ENCODE results near the gene ATP6V1G2. TPM values are rescaled to one million over a fixed set of nuclear protein-coding genes. Genes with fewer than 3 reads are reported as not detected.
A peak's percentile ranks its signal among the peaks of the same experiment; 100 is the strongest.

ATP6V1G2 gene
- 3.4 and 5.7 TPM in 2 replicates for total RNA-seq

GRCh38 chr6:31546339-31546957, at the start of gene ATP6V1G2:
TSS of gene ATP6V1G2 (minus strand) at chr6:31546608. CDS start at chr6:31546559, 49 bp downstream.

GRCh38 chr6:31586008-31586407, 39.6 kb upstream of the ATP6V1G2 start, which contains the start of gene LST1:
TSS of gene LST1 (plus strand) at chr6:31586277. CDS start at chr6:31587300, 1,023 bp downstream.

DNA sequence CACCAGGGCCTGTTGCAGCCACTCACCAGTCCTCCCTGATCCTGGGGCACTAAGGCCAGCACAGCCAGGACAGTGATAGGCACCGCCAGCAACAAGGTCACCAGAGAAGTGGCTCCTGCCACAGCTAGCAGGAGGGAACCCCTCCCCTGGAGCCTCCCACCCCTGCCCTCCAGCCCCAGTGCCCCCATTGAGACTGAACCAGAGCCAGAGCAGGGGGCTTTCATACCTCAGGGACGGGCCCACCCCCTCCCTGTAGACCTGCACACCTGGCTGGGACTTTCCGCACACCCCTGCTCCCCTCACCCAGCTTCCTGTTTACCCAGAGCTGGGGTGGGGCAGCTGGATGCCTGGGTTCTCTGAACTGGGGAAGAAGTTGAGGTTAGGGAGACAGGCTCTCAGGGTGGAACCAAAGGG, 35.8 kb upstream of the ATP6V1G2 start, which contains the start of gene LTB:
TSS of gene LTB (minus strand) at position 195 of the 414 bp plus-strand sequence. CDS start at position 188, 7 bp downstream.

DNA sequence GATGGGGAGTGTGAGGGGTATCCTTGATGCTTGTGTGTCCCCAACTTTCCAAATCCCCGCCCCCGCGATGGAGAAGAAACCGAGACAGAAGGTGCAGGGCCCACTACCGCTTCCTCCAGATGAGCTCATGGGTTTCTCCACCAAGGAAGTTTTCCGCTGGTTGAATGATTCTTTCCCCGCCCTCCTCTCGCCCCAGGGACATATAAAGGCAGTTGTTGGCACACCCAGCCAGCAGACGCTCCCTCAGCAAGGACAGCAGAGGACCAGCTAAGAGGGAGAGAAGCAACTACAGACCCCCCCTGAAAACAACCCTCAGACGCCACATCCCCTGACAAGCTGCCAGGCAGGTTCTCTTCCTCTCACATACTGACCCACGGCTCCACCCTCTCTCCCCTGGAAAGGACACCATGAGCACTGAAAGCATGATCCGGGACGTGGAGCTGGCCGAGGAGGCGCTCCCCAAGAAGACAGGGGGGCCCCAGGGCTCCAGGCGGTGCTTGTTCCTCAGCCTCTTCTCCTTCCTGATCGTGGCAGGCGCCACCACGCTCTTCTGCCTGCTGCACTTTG, 29.0 kb upstream of the ATP6V1G2 start, which contains the start of gene TNF:
TSS of gene TNF (plus strand) at position 231 of the 567 bp plus-strand sequence. CDS start at position 408, 177 bp downstream.

DNA sequence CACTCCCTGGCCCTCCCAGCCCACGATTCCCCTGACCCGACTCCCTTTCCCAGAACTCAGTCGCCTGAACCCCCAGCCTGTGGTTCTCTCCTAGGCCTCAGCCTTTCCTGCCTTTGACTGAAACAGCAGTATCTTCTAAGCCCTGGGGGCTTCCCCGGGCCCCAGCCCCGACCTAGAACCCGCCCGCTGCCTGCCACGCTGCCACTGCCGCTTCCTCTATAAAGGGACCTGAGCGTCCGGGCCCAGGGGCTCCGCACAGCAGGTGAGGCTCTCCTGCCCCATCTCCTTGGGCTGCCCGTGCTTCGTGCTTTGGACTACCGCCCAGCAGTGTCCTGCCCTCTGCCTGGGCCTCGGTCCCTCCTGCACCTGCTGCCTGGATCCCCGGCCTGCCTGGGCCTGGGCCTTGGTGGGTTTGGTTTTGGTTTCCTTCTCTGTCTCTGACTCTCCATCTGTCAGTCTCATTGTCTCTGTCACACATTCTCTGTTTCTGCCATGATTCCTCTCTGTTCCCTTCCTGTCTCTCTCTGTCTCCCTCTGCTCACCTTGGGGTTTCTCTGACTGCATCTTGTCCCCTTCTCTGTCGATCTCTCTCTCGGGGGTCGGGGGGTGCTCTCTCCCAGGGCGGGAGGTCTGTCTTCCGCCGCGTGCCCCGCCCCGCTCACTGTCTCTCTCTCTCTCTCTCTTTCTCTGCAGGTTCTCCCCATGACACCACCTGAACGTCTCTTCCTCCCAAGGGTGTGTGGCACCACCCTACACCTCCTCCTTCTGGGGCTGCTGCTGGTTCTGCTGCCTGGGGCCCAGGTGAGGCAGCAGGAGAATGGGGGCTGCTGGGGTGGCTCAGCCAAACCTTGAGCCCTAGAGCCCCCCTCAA, 25.9 kb upstream of the ATP6V1G2 start, which contains the start of gene LTA:
TSS of gene LTA (plus strand) at position 249 of the 871 bp plus-strand sequence. CDS start at position 703, 454 bp downstream.

GRCh38 chr6:31546958-31547726, 734 bp upstream of the ATP6V1G2 start, which contains the start of gene NFKBIL1:
TSS of gene NFKBIL1 (plus strand) at chr6:31547608. CDS start at chr6:31547695, 87 bp downstream.

GRCh38 chr6:31541658-31542521, 4.5 kb downstream of the ATP6V1G2 start, which contains the start of gene DDX39B:
TSS of gene DDX39B (minus strand) at chr6:31542003. CDS start at chr6:31540532, 1,471 bp downstream.

GRCh38 chr6:31528821-31529328, 17.5 kb downstream of the ATP6V1G2 start, which contains the start of gene MCCD1:
TSS of gene MCCD1 (plus strand) at chr6:31528962. CDS start at chr6:31529015, 53 bp downstream.

DNA sequence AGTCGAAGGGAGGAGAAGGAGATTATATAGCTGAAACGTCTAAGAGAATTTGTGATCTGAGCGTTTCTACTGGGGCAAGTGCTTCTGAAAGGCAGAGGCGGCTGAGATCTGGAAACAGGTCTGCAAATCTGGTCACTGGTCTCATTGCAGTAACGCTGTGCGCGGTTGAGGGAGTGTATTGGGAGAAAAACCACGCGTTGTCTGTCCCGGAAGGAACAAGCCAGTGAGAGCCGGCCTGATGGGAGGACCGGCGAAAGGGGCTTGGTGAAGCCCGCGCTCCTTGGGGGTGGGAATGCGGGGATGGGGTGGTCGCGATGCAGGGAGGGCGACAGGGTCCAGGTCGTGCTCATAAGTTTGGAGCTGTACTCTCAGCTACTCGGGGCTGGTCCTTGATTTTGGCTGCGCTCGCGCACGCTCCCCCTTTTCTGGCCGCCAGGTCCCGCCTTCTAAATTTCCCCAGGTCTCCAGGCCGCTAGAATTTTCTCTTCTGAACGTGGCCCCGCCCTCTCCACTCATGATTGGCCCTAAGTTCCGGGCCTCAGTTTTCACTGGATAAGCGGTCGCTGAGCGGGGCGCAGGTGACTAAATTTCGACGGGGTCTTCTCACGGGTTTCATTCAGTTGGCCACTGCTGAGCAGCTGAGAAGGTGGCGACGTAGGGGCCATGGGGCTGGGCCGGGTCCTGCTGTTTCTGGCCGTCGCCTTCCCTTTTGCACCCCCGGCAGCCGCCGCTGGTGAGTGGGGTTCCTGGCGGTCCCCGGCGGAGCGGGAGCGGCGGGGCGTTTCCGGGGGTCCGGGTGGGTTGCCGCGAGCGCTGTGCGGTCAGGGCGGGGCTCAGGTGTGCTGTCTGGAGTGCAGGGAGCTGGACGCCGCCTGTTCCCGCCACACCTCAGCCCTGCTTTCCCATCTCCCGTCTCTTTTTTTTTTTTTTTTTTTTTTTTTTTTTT, 48.6 kb downstream of the ATP6V1G2 start, which contains the start of gene MICB:
TSS of gene MICB (plus strand) at position 615 of the 946 bp plus-strand sequence. CDS start at position 664, 49 bp downstream.

Small RNAs within 50 kb of the gene (small RNA-seq; reads per million reads assigned to genes)
- gene AL663061.1 (not detected), gene RF00019 (not detected), gene SNORD117 (2,629 reads per million, percentile 100 among the genes with 10 or more reads in this experiment), gene SNORD84 (not detected)

Other genes with a start within 250 kb of the ATP6V1G2 start
- 380 and 623 TPM in 2 replicates for gene HLA-B, start 189.4 kb downstream of the ATP6V1G2 start, total RNA-seq
- gene MICA, start 143.0 kb downstream of the ATP6V1G2 start, total RNA-seq: 25.7 and 27.1 TPM in 2 replicates
- 12.9 and 15.9 TPM in 2 replicates for gene MICB, start 48.5 kb downstream of the ATP6V1G2 start, total RNA-seq
- not detected in 2 replicates for gene MCCD1, start 17.6 kb downstream of the ATP6V1G2 start, total RNA-seq
- 309 and 338 TPM in 2 replicates for gene DDX39B, start 4.6 kb downstream of the ATP6V1G2 start, total RNA-seq
- gene NFKBIL1, start 1.0 kb upstream of the ATP6V1G2 start, total RNA-seq: 23.2 and 33.2 TPM in 2 replicates
- gene LTA, start 25.7 kb upstream of the ATP6V1G2 start, total RNA-seq: not detected in 2 replicates
- 0.16 TPM in 1 of 2 replicates, not detected in the other for gene TNF, start 29.0 kb upstream of the ATP6V1G2 start, total RNA-seq
- not detected in 2 replicates for gene LTB, start 35.8 kb upstream of the ATP6V1G2 start, total RNA-seq
- gene LST1, start 39.7 kb upstream of the ATP6V1G2 start, total RNA-seq: not detected in 2 replicates
- gene NCR3, start 46.4 kb upstream of the ATP6V1G2 start, total RNA-seq: not detected in 2 replicates
- gene AIF1, start 68.6 kb upstream of the ATP6V1G2 start, total RNA-seq: not detected in 2 replicates
- 85.5 and 86.8 TPM in 2 replicates for gene PRRC2A, start 74.1 kb upstream of the ATP6V1G2 start, total RNA-seq
- 203 and 221 TPM in 2 replicates for gene BAG6, start 106.1 kb upstream of the ATP6V1G2 start, total RNA-seq
- 0.65 and 1.2 TPM in 2 replicates for gene APOM, start 109.3 kb upstream of the ATP6V1G2 start, total RNA-seq
- gene C6orf47, start 114.2 kb upstream of the ATP6V1G2 start, total RNA-seq: 24.4 and 24.5 TPM in 2 replicates
- gene GPANK1, start 118.4 kb upstream of the ATP6V1G2 start, total RNA-seq: 18.5 and 18.8 TPM in 2 replicates
- gene CSNK2B, start 119.5 kb upstream of the ATP6V1G2 start, total RNA-seq: 117 and 141 TPM in 2 replicates
- gene LY6G5B, start 123.4 kb upstream of the ATP6V1G2 start, total RNA-seq: 6.3 and 8.4 TPM in 2 replicates
- 0.16 TPM in 1 of 2 replicates, not detected in the other for gene LY6G5C, start 134.5 kb upstream of the ATP6V1G2 start, total RNA-seq
- 32.8 and 40.7 TPM in 2 replicates for gene ABHD16A, start 156.7 kb upstream of the ATP6V1G2 start, total RNA-seq
- not detected in 2 replicates for gene LY6G6F, start 160.3 kb upstream of the ATP6V1G2 start, total RNA-seq
- gene LY6G6D, start 168.7 kb upstream of the ATP6V1G2 start, total RNA-seq: not detected in 2 replicates
- gene LY6G6C, start 175.1 kb upstream of the ATP6V1G2 start, total RNA-seq: not detected in 2 replicates
- not detected in 2 replicates for gene MPIG6B, start 176.8 kb upstream of the ATP6V1G2 start, total RNA-seq
- 62.3 and 78.3 TPM in 2 replicates for gene DDAH2, start 182.7 kb upstream of the ATP6V1G2 start, total RNA-seq
- gene CLIC1, start 189.9 kb upstream of the ATP6V1G2 start, total RNA-seq: 499 and 664 TPM in 2 replicates
- 9.6 and 11.7 TPM in 2 replicates for gene MSH5, start 193.4 kb upstream of the ATP6V1G2 start, total RNA-seq
- gene SAPCD1, start 216.0 kb upstream of the ATP6V1G2 start, total RNA-seq: 0.61 TPM in 1 of 2 replicates, not detected in the other
- gene VWA7, start 230.7 kb upstream of the ATP6V1G2 start, total RNA-seq: under 0.01 and 0.97 TPM in 2 replicates
- gene VARS1, start 249.1 kb upstream of the ATP6V1G2 start, total RNA-seq: 48.5 and 60.0 TPM in 2 replicates